Esophagus muscularis mucosa (tissue), 3 donors: ENCODE data around the gene ITPKC.

Source experiments
- CTCF ChIP-seq, 3 experiments: fragments of 200-600 bp in 2 of 3; fragments of 450-650 bp in 1 of 3; sonication (generic) in 2 of 3; IDR thresholded peaks; one replicate each; pipeline ENCODE4 v1.5.1; 2017 to 2019; ENCODE audit warnings: antibody characterized with exemption in 3 of 3, mild to moderate bottlenecking in 2 of 3, moderate library complexity in 1 of 3
- POLR2A ChIP-seq: fragments of 450-650 bp; IDR thresholded peaks from one replicate; pipeline ENCODE4 v1.6.1; 2017; ENCODE audit warnings: antibody characterized with exemption, moderate library complexity, mild to moderate bottlenecking, low read depth

GRCh38 chr19:40775632-40776022 lies 58.7 kb downstream of the ITPKC start:
- no peak for TF ChIP-seq POLR2A
- no peak for TF ChIP-seq CTCF (IDR thresholded peaks at IDR 0.05)
